Hepatic stellate cell (primary cell): Measurements from ENCODE around the gene MARK1.
"Not testable (repeated sequence)": the region's sequence is repeated elsewhere in the genome, so short reads cannot be mapped to it uniquely, and the experiment has no call there.

ENCODE experiments used
- DNase-seq: peaks from one replicate; pipeline ENCODE4 v3.0.0; 2011; ENCODE audit warnings: low spot score

MARK1 gene

DNA sequence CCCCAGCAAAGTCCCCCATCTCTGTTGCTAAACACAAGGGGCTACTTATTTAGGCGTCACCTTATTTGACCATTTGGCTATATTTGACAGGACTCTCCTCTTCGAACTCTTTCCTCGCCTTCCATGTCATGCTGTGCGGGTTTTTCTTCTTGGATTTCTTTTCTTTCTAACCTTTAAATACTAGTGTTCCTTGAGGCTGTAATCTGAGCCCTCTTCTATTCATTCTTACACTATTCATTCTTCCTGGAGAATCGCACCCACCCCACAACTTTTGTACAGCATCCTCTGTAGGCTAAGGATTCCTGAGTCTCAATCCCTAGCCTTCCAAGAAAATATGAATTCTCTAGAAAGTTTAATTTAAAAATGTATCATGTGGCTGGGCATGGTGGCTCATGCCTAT is 100.5 kb downstream of the MARK1 start:
- DNase-seq, result no peak

DNA sequence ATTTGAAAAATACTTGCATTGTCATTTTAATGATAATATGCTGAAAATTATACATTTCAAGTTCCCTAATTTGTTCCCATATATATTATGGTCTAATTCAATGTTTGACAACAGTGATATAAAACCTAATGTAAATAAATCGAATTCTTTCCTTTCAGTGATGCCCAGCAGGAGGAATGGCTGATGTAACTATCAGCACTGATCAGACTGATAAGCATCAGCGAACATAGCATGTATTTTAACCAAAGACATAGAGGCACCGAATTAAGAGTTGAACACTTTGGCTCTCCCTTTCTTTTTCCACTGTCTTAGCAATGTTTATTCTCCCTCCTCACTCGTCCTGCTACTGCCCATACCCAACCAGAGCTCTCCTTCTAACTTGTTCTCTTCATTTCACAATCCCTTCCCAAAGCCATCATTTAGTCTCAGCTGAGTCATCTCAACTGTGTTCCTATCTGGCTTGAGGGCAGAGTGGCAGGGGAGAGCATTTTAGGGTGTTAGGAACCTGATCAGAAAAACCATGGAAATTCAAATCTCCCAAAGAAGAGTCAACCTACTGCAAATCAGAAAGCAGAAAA is 103.4 kb downstream of the MARK1 start:
- DNase-seq, result no peak

DNA sequence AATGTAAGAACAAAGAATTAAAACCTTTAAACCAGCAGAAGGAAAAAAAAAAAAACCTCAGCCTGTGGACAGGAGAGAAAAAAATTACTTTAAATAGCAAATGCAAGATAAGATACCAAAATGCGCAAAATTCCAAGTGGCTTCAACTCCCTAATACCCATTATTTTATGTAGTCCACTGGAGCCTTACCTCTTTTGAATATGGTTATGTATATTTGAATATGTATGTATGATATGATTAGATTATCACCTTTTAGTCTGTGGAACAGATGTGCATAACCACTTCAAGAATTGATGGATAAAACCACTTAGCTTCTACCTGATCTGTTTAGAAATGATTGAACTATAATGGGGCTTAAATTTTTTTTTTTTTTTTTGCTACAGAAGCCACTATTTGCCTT is 109.8 kb downstream of the MARK1 start:
- no peak for DNase-seq

DNA sequence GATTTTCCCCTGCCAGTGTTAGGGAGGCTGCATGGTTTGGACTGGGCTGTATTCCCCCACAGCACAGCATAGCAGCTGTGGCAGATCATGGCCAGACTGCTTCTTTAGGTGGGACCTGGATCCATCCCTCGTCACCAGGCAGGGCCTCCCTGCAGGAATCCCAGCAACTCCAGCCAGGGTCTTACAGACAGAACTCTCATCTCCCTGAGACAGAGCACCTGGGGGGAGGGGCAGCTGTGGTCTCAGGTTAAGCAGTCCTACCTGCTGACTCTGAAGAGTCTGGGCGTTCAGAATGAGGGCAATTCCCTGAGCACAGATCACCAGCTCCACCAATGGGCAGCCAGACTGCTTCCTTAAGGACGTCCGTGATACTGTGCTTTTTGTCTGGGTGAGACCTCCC is 114.3 kb downstream of the MARK1 start:
- DNase-seq, result no peak

DNA sequence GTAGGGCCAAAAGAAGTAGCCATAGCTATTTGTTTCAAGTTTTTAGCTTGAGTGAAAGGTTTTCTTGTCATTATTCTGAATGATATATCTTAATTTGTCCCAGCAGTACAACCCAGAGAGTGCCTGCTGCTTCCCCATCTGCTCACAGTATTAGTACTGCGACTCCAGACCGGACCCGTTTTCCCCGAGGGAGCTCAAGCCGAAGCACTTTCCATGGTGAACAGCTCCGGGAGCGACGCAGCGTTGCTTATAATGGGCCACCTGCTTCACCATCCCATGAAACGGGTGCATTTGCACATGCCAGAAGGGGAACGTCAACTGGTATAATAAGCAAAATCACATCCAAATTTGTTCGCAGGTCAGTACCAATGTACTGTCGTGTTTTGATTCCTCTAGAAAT is 125.1 kb downstream of the MARK1 start:
- DNase-seq, result no peak

DNA sequence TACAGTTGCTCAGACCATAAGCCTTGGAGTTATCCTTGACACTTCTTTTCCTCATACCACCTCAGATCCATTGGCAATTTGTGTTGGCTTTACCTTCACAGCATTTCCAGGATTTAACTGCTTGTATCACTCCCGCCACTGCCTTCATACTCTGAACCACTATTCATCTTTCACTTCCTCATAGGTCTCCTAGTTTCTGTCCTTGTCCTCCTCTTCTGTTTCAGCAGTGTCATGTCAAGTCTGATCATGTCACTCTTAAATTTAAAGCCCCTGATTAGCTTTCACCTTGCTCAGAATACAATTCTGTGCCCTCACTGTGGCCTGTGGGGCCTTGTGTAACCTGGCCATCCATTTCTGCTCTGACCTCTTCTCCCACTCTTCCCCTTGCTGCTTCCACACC is 127.6 kb downstream of the MARK1 start:
- DNase-seq, result no peak

DNA sequence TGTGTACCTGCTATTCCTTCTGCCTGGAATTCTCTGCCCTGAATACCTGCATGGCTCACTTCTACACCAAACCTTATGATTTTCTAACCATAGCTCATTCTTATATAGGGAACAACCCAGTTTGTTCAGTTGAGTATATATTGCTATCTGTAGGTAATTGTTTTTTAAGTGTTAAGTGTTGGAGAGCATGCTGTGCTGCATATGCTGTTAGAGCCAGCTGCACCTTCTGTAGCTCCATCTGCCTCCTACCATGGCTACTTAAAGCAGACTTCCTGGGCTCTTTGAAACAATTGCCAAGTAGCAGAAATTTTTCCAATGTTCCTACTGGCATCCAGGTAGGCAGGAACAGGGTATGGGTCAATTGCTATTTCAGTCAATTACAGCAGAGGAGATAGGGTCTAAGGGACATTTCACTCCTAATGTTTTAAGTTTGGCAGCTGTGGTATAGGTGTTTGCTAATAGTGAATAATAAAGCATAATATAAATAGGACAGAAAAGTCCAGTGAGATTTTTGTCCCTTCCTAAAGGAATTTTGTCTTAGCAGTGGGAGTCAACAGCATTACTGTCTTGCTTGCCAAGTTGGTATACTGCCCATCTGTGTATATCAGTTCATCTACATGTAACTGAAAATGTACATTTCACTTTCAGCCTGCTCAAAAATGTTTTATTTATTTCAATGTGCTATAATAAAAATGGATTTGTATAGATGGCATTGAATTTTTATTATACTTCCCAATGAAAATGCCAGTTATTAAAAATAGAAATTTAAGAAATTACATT is 128.2 kb downstream of the MARK1 start:
- DNase-seq, result no peak

DNA sequence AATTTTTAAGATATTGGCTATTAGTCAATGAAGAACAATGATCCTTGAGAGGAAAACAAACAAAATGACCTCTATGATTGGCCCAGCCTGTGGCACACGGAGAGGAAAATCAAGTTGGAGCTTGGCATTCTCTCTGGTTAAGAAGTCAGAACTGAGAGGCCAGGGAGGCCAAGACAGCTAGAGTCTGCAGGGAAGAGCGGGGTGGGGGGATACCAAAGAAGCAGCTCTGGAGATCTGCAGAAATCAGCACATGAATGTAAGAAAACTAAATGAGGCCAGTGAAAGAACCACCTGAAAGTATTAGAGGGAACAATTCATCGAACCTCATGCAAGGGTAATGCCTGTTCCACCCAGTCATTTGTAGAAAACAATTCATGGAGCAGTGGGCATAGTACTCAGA is 138.4 kb downstream of the MARK1 start:
- DNase-seq, result no peak

DNA sequence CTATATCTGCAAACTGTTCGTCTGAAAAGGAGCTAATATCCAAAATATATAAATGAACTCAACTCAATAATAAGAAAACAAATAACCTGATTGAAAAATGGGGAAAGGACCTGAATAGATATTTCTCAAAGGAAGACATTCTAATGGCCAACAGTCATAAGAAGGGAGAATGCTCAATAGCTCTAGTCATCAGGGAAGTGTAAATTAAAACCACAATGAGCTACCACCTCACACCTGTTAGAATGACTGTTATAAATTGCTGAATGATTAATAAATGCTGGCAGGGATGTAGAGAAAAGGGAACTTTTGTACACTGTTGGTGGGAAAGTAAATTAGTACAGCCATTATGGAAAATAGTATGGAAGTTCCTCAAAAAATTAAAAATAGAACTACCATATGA is 141.1 kb downstream of the MARK1 start:
- DNase-seq, result no peak

DNA sequence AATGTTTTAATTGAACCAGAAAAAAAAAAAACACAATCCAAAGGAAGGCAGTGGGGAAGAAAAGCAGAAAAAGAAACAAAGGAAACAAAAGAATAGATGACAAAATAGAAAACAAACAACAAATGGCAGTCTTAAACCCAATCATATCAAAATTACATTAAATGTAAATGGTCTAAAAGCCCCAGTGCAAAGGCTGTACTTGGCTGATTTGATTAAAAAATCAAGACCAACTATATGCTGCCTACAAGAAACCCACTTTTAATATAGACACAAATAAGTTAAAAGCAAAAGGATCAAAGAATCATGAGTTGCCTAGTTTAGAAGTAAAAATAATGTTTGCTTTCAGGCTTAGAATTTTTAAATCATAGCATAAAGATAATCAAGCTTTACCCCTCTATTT is 142.4 kb downstream of the MARK1 start:
- DNase-seq, result no peak

DNA sequence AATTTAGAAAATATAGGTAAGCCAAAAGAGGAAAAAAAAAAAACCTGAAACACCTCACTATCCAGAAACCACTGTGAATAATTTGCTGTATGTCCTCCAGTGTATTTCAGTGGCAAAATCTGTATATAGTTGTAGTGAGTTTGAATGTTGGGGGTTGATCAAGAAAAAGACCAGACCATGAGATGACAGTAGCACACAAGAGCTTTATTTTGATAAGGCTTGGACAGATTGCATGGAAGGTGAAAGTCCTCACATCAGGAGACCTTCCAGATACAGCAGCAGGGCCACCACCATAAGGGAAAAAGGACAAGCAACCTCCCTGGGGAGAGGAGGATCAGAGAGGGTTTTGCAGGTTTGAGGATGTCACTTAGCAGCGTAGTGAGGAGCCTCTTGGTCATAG is 146.0 kb downstream of the MARK1 start:
- DNase-seq, result no peak

DNA sequence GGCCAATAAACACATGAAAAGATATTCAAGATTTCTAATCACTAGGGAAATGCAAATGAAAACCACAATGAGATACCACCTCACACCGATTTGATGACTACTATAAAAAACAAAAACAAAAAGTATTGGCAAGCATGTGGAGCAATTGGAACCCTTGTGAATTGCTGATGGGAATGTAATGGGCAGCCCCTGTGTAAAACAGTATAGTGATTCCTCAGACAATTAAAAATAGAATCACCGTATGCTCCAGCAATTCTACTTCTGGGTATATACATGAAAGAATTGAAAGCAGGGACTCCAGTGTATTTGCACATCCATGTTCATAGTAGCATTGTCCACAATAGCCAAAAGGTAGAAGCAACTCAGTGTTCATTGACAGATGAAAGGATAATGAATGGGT is 149.3 kb downstream of the MARK1 start:
- no peak for DNase-seq

DNA sequence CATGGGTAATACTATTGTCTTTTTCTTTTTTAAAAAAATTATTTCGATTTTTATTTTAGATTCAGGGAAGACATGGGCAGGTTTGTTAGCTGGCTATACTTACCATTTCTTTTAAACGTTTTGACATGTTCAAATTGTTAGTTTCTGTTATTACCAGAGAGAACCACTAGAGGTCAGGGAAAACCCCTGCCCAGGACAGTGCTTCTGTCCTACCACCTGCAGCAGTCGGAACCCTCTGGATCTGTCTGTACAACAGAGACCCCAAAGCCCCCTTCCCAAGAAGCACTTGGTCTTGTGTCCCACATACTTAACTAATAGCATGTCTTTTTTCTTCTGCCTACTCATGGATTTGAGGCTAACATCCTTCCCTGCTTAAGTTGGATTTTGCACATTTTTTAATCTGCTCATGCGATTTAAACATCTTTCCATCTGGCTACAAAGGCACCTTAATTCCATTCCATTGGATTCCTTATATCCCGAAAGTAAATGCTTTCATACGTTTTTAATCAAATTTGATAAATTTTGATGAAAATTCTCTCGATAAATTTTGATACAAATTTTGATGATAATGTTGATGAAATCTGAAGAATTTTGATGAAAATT is 152.2 kb downstream of the MARK1 start:
- peak; percentile 41 for DNase-seq

DNA sequence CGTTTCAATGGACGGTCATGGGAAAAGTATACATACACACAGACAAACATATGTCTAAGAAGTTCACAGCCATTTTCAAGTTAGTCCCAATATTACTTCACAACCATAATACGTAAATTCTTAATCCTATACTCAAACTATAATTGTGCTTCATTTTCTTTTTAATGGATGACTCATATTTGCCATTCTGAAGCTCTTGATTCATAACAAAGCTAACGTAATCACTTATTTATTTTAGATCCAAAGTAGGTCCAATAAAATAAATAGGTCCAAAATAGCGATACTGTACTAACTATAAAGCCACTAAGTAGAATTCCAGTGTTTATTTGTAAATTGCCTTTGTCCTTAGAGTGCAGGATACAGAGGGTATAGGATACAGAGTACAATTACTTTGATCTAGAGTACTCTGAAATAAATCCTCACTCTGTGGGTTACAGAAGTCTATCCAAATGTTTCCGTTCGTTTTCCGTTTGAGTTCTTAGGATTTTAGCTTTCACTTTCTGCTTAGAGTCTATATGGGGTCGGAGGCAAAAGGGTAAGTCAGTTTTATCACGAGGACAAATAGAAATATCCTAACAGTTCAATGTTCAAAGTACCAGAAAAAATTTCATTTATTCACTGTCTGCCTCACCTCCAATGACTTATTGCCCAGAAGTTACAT is 153.4 kb downstream of the MARK1 start:
- DNase-seq, result no peak

DNA sequence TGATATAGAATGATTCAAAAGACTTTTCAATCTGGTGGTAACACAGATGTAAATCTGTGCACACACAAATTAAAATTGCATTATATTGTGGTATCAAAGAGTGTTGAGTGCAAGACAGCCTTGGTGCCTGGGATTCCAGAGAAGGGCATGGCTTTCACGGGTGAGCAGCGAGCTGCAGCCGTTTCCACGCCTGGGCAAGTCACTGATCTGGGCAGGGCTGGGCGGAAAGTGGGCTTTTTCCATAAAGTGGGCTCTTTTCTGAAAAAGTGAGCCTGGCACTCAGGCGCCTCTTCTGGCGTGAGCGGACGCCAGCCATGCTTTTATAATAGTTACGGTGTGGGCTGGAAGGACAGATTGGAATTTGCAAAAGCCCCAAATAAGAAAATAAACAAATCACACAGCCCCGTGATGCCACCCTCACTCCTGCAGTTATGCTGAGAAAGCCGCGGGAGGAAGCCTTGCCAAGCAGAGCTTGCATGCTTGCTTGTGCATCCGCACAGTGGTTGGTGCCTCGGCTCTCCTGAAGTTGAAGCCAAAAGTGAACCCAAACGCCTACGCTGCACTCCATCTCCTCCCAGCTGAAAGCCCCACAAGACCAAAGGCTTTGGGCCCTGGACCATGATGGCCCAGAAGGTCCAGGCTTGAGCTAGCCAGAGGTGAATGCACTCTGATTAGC is 155.1 kb downstream of the MARK1 start:
- no peak for DNase-seq

DNA sequence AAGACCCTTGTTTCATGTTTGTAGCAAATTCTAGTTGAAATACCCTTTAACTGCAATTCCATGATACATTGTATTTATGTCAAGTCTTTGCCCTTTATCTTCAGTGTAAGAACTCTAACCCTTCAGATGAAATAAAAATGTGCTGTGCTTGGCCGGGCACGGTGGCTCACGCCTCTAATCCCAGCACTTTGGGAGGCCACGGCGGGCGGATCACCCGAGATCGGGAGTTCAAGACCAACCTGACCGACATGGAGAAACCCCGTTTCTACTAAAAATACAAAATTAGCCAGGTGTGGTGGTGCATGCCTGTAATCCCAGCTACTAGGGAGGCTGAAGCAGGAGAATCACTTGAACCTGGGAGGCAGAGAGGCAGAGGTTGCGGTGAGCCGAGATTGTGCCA is 155.8 kb downstream of the MARK1 start:
- not testable (repeated sequence) for DNase-seq

DNA sequence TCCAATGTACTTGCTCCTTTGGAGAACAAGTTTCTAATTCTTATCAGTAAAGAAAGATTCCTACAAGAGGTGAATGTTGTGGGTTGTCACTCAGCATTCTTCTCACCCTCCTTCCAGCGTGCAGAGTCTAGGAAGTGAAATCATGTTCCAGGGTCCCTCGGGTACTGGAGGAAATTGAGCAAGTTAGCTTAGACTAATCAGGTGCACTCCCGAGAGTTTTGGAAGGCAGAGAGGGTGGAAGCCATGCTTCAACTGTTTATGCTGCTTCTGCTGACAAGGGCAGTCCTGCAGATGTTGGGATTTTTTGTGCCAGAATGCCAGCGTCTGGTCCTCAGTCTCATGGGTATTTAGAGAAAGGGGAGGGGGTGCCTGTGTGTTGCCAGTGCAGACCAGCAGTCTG is 157.0 kb downstream of the MARK1 start:
- DNase-seq, result no peak

DNA sequence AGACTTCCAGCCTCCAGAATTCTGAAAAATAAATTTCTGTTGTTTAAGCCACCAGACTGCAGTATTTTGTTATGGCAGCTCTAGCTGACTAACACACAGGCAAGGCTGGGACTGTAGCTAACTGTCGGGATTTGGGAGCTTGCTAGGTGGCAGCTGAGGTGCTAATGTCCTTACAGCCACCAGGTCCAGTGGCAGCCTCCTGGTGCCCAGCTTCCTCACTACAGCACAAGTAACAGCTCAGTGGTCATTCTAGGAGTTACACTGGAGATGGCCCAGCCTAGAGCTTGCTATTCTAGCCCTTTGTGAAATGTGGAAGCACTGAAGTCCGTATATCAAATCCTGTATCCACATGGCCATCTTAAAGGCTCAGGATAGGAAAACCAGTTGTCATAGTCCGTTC is 157.9 kb downstream of the MARK1 start:
- DNase-seq, result no peak

DNA sequence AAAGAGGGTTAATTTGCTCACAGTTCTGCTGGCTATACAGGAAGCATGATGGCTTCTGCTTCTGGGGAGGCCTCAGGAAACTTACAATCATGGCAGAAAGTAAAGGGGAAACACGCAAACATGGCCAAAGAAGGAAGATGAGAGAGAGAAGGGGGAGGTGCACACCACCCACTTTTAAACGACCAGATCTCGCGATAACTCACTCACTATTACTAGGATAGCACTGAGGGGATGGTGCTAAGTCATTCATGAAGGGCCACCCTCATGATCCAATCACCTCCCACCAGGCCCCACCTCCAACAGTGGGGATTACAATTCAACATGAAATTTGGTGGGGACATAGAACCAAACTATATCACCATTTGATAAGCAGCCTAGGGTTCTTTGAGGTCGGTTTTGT is 159.9 kb downstream of the MARK1 start:
- DNase-seq, result no peak

DNA sequence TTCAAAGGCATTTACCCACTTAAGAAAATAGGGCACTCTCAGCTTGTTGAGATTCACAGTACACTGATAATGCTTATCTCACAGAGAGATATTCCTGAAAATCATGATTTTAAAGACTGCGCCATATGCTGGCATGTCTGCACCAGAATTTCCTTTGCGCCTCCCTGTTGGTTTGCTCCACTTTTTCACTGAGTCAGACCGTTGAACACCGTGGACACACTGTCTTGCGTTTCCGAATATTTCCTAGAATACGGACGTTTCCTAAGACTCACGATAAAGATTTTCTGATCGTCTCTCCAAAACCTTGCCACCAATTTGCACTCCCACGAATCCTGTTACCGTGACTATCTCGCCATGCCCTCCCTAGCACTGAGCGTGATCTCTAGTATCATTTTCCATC is 161.7 kb downstream of the MARK1 start:
- no peak for DNase-seq

DNA sequence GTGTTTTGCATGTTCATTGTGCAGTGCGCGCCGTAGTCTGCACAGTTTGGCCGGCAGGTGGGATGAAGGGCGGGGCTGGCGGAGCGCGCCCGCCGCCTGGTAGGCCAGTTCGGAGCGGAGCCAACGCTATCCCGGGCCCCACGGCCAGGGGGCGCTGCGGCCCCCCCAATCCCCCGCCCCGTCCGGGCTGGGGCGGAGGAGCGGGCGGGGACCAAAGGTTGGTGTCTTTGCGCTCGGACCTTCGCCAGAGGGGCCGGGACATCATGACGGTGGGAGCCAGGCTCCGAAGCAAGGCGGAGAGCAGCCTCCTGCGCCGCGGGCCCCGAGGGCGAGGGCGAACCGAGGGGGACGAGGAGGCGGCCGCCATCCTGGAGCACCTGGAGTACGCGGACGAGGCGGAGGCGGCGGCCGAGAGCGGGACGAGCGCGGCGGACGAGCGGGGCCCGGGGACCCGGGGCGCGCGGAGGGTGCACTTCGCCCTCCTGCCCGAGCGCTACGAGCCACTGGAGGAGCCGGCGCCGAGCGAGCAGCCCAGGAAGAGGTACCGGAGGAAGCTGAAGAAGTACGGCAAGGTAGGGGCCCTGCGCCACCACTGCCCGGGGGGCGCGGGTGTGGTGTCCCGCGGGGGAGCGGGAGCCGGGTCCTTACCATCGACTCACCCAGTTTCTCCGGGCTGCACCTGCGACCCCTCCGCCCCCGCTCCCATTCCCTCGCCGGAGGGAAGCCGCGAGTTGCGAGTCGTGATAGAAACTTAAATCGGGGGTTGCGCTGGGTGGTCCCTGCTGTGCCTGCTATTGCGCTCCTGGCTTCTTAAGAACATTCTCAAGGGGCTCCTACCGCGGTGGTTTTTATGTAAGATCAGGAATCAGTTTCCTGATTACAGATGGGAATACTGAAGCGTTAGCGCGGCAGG is 162.5 kb downstream of the MARK1 start, which contains the start of gene C1orf115:
Gene C1orf115 (plus strand): TSS at position 224 of the 913 bp plus-strand sequence. CDS start 40 bp downstream, at position 264.
- DNase-seq, result peak; percentile 82
